Natural killer cell (primary cell): ENCODE measurements around the gene THOC6. TPM values are rescaled to one million over a fixed set of nuclear protein-coding genes. Genes with fewer than 3 reads are reported as not detected.
"Not testable (repeated sequence)": the region's sequence is repeated elsewhere in the genome, so short reads cannot be mapped to it uniquely, and the experiment has no call there.

Experiments
- ATAC-seq, 3 donors: fragments of 150-1000 bp in 2 of 3; fragments of 200-7000 bp in 1 of 3; cut with Tn5 transposase; 1 replicate in 1 of 3; 2 replicates in 2 of 3; pipeline ENCODE4 v1.10.0; 2021; ENCODE audit warnings: mild to moderate bottlenecking in 2 of 3, moderate library complexity in 2 of 3
- DNase-seq, 2 donors: peaks; one replicate each; pipeline versions ENCODE4 v3.0.0 to v3.0.0-alpha.2; 2013 to 2021; ENCODE audit warnings: mixed read lengths in 1 of 2
- H3K27ac ChIP-seq: one replicate; pipeline ENCODE4 v1.5.1; 2013; ENCODE audit warnings: mild to moderate bottlenecking, low read length
- H3K27me3 ChIP-seq: one replicate; pipeline ENCODE4 v1.6.1; 2013; ENCODE audit warnings: low read length; ENCODE audit not compliant: control insufficient read depth, insufficient read depth
- H3K36me3 ChIP-seq: one replicate; pipeline ENCODE4 v1.6.1; 2013; ENCODE audit warnings: low read length; ENCODE audit not compliant: control insufficient read depth, insufficient read depth
- H3K4me1 ChIP-seq: one replicate; pipeline ENCODE4 v1.6.1; 2013; ENCODE audit warnings: low read length; ENCODE audit not compliant: control insufficient read depth, insufficient read depth
- H3K4me3 ChIP-seq: one replicate; pipeline ENCODE4 v1.5.1; 2013; ENCODE audit warnings: low read length
- H3K9me3 ChIP-seq: one replicate; pipeline ENCODE4 v1.6.1; 2013; ENCODE audit warnings: low read length; ENCODE audit not compliant: control insufficient read depth, insufficient read depth
- H3K27ac Mint-ChIP-seq, 2 donors: one replicate each; pipeline ENCODE4 v1.8.0; 2022; ENCODE audit warnings: mild to moderate bottlenecking in 2 of 2, mixed read lengths in 2 of 2, moderate library complexity in 1 of 2
- H3K27me3 Mint-ChIP-seq, 2 donors: one replicate each; pipeline ENCODE4 v1.8.0; 2022; ENCODE audit warnings: low read depth in 2 of 2, mixed read lengths in 2 of 2
- H3K36me3 Mint-ChIP-seq: one replicate; pipeline ENCODE4 v1.8.0; 2022; ENCODE audit warnings: mixed read lengths
- H3K4me1 Mint-ChIP-seq, 2 donors: one replicate each; pipeline ENCODE4 v1.8.0; 2022; ENCODE audit warnings: mixed read lengths in 2 of 2
- H3K4me3 Mint-ChIP-seq: one replicate; pipeline ENCODE4 v1.8.0; 2022; ENCODE audit warnings: mild to moderate bottlenecking, moderate library complexity, mixed read lengths
- H3K9me3 Mint-ChIP-seq, 2 donors: one replicate each; pipeline ENCODE4 v1.8.0; 2022; ENCODE audit warnings: mixed read lengths in 2 of 2
- WGBS: methylation state at CpG from one replicate; pipeline ENCODE4 v1.1.7; 2013; ENCODE audit warnings: missing lambda C conversion rate; ENCODE audit not compliant: insufficient coverage; 5-methylcytosine and 5-hydroxymethylcytosine counted together
- intact Hi-C: fragments of 100-400 bp; cut with micrococcal nuclease; formaldehyde crosslinking; loops from one replicate; pipeline ENCODE4 v1.14.2; 2022
- total RNA-seq, 4 donors: library from RNA; stranded (reverse); fragments of 120-200 nt in 1 of 4; gene quantifications; one replicate each; pipeline versions ENCODE4 v1.2.3 to v1.2.4, GENCODE V29; 2013 to 2022
- TF ChIP-seq, protein P1 (sequence below): fragments of 200-600 bp; IDR thresholded peaks from one replicate; pipeline ENCODE4 v1.8.0; 2022; ENCODE audit warnings: antibody characterized with exemption

Gene THOC6
- total RNA-seq, 3 donors from 2014 or later (not counting 1 experiment from before 2014, with no cell fraction given), result 17.1 to 21.5 (median 17.2) TPM

DNA sequence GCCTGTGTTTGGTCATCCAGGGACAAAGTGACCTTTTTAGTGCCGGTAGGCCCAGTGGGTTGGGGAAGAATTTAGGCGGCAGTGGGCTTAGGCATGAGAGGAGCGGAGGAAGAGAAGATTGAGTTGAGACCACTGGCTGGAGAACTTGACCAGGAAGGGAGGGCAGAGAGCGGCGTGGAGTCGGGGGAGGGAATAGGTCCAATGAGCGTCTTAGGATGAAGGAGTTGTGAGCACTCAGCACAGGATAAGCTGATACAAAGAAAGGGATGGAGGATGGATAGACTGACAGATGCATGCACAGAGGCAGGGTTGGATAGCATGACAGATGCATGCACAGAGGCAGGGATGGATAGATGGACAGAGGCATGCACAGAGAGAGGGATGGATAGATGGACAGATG, 49.6 kb downstream of the THOC6 start:
- Mint-ChIP-seq H3K27ac (peak overlapping the region; percentile 91 to 97), H3K27me3 (no peaks in the 10 kb centered on the region), H3K4me3 (peak overlapping the region; percentile 74), H3K36me3 (peaks cover 2% of the 10 kb centered on the region), H3K4me1 (peaks cover 86 to 91% of the 10 kb centered on the region in 2 donors), H3K9me3 (no peaks in the 10 kb centered on the region)
- Histone ChIP-seq H3K36me3 (peaks cover 5% of the 10 kb centered on the region), H3K4me3 (no peak overlapping the region), H3K4me1 (peaks cover 99% of the 10 kb centered on the region), H3K27me3 (no peaks in the 10 kb centered on the region), H3K9me3 (peaks cover 4% of the 10 kb centered on the region), H3K27ac (peak overlapping the region; percentile 63)
- intact Hi-C loops, result no loop called here
- no peak for DNase-seq
- 73% methylated on average over 7 of the region's 7 CpGs for WGBS
- ATAC-seq, result no peak
- TF ChIP-seq, protein P1, sequence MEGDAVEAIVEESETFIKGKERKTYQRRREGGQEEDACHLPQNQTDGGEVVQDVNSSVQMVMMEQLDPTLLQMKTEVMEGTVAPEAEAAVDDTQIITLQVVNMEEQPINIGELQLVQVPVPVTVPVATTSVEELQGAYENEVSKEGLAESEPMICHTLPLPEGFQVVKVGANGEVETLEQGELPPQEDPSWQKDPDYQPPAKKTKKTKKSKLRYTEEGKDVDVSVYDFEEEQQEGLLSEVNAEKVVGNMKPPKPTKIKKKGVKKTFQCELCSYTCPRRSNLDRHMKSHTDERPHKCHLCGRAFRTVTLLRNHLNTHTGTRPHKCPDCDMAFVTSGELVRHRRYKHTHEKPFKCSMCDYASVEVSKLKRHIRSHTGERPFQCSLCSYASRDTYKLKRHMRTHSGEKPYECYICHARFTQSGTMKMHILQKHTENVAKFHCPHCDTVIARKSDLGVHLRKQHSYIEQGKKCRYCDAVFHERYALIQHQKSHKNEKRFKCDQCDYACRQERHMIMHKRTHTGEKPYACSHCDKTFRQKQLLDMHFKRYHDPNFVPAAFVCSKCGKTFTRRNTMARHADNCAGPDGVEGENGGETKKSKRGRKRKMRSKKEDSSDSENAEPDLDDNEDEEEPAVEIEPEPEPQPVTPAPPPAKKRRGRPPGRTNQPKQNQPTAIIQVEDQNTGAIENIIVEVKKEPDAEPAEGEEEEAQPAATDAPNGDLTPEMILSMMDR, result no peak

DNA sequence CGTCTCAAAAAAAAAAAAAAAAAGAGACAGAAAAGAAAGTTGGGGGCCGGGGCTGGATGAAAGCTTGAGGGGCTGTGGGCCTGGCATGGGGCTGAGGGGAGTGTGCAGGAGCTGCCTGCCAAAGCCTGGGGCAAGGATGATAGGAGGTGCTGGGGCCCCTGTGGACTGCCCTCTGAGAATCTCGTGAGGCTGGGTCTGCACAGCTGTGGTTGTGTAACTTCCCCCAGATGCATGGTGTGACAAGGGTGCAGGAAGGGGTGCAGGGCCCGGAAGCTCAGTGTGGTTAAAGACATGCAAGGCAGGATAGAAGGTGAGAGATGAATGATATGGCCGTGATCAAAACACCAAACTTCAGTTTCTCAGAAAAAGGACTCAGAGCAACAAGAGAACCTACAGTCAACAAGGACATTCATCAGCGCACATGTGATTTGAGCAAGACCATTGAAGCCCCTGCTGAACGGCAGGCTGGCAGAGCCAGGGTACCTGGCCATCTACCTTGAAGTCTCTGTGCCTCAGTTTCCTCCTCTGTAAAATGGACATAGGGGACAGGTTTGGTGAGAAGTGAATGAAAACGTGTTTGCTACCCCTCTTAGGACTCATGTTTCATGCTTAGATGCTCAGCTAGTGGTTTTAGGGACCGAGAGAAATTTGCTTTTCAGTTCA, 51.2 kb downstream of the THOC6 start:
- DNase-seq (peak; percentile 74 to 93), ATAC-seq (peak; percentile 75 to 92 (median 86))
- no peaks in the 10 kb centered on the region for H3K36me3 ChIP-seq
- peaks cover 6% of the 10 kb centered on the region for H3K36me3 Mint-ChIP-seq
- peaks cover 85 to 90% of the 10 kb centered on the region in 2 donors for H3K4me1 Mint-ChIP-seq
- H3K27ac Mint-ChIP-seq, result peak overlapping the region; percentile 91 to 97
- H3K9me3 ChIP-seq, result peaks cover 5% of the 10 kb centered on the region
- H3K9me3 Mint-ChIP-seq, result no peaks in the 10 kb centered on the region
- TF ChIP-seq, protein P1, result no peak
- peak overlapping the region; percentile 86 for H3K27ac ChIP-seq
- no peaks in the 10 kb centered on the region for H3K27me3 Mint-ChIP-seq
- peak overlapping the region; percentile 6 for H3K4me3 ChIP-seq
- intact Hi-C loops, result loop anchor here (5.0 kb wide), 1 partner anchor 77 kb away; no protein-coding TSS in a partner anchor
- H3K4me3 Mint-ChIP-seq, result peak overlapping the region; percentile 74
- no peaks in the 10 kb centered on the region for H3K27me3 ChIP-seq
- WGBS, result 1% methylated on average over 8 of the region's 9 CpGs
- H3K4me1 ChIP-seq, result peaks cover 86% of the 10 kb centered on the region

DNA sequence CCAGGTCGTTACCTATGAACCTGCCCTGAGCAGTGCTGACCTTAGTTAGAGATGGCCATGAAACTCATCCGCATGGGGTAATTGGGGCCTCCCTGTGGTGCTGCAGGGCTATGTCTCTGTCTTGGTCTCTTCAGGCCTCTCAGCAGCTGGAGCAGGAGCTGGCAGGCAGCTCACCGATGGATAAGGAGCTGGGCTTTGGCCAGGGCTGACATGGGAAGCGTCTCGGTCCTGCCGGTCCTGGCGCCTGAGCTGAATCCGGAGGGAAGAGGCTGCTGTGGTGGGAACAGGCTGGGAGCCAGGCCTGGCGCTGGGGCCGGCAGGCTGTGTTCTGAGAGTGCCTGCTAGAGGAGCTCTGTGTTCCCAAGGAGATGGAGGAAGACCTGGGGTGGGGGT, 51.7 kb downstream of the THOC6 start:
- Histone ChIP-seq H3K4me1 (peaks cover 84% of the 10 kb centered on the region), H3K36me3 (no peaks in the 10 kb centered on the region), H3K4me3 (peak overlapping the region; percentile 6), H3K9me3 (peaks cover 6% of the 10 kb centered on the region), H3K27ac (peak overlapping the region; percentile 86), H3K27me3 (no peaks in the 10 kb centered on the region)
- ATAC-seq (peak in 2 of 3 donors; percentile 5 to 19), DNase-seq (peak in 1 of 2 donors; percentile 61)
- intact Hi-C loops, result loop anchor here (5.0 kb wide), 1 partner anchor 77 kb away; no protein-coding TSS in a partner anchor
- 48% methylated on average over 10 of the region's 10 CpGs for WGBS
- Mint-ChIP-seq H3K27me3 (no peaks in the 10 kb centered on the region), H3K4me1 (peaks cover 82 to 86% of the 10 kb centered on the region in 2 donors), H3K36me3 (peaks cover 6% of the 10 kb centered on the region), H3K9me3 (no peaks in the 10 kb centered on the region), H3K4me3 (peak overlapping the region; percentile 74), H3K27ac (peak overlapping the region; percentile 91 to 97)
- TF ChIP-seq, protein P1, result no peak

DNA sequence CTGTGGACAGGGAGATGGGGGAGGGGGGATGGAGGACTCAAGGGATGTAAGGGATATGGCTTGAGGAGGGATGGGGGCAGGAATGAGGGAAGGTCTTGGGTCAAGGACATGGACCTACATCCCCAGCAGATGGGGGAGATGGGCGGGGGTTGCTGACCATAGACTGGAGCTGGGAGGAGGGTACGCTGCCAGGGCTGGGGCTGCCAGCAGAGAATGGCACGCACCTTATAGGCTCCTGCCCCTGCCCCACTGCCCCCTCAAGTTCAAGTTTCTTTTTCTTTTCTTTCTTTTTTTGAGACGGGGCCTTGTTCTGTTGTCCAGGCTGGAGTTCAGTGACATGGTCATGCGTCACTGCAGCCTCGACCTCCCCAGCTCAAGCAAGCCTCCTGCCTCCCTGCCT, 52.1 kb downstream of the THOC6 start:
- H3K9me3 ChIP-seq, H3K27me3 Mint-ChIP-seq, H3K4me3 ChIP-seq, H3K9me3 Mint-ChIP-seq, H3K27me3 ChIP-seq, ATAC-seq, H3K36me3 ChIP-seq, DNase-seq, H3K36me3 Mint-ChIP-seq: not testable (repeated sequence)
- WGBS, result 70% methylated on average over 6 of the region's 6 CpGs
- H3K4me1 Mint-ChIP-seq, result peaks cover 83 to 86% of the 10 kb centered on the region in 2 donors
- H3K4me3 Mint-ChIP-seq, result peak overlapping the region; percentile 74
- intact Hi-C loops, result loop anchor here (5.0 kb wide), 1 partner anchor 76 kb away; no protein-coding TSS in a partner anchor
- peak overlapping the region; percentile 91 to 97 for H3K27ac Mint-ChIP-seq
- Histone ChIP-seq H3K4me1 (peaks cover 80% of the 10 kb centered on the region), H3K27ac (peak overlapping the region; percentile 86)
